ENCODE data around the gene RNF180.

GRCh38 chr5:64183956-64184355 lies 18.3 kb downstream of the RNF180 start:
- TF ChIP-seq E2F1 (CRISPR knock-in tag; IDR thresholded peaks at IDR 0.05) (no peak), CTCF (IDR thresholded peaks at IDR 0.05) (no peak), ESRRA (CRISPR knock-in tag; IDR thresholded peaks at IDR 0.05; ENCODE audit: borderline replicate concordance) (no peak), ZNF416 (CRISPR knock-in tag; IDR thresholded peaks at IDR 0.05) (no peak), CREM (CRISPR knock-in tag; IDR thresholded peaks at IDR 0.05) (no peak), PRDM15 (CRISPR knock-in tag; IDR thresholded peaks at IDR 0.05) (no peak), MLX (CRISPR knock-in tag; IDR thresholded peaks at IDR 0.05) (no peak), ATF2 (CRISPR knock-in tag; IDR thresholded peaks at IDR 0.05; ENCODE audit: borderline replicate concordance, low read depth) (no peak), SP1 (CRISPR knock-in tag; conservative IDR thresholded peaks at IDR 0.05) (no peak), TP53 (CRISPR knock-in tag; IDR thresholded peaks at IDR 0.05) (no peak), USF2 (CRISPR knock-in tag; IDR thresholded peaks at IDR 0.05) (no peak)

Measured in WTC11 (cell line).